DMS53 treated with DMSO at 0.1 percent for 48 hours (cell line): ENCODE data around the gene CENPA.
"Not testable (repeated sequence)": the region's sequence is repeated elsewhere in the genome, so short reads cannot be mapped to it uniquely, and the experiment has no call there.

ENCODE experiments used
- DNase-seq: peaks from one replicate; lab custom pipeline; 2025; ENCODE audit not compliant: unreplicated experiment; lab: John Stamatoyannopoulos, UW

Gene CENPA

GRCh38 chr2:26760991-26761390 lies 24.9 kb upstream of the CENPA start:
- DNase-seq, result not testable (repeated sequence)

- DNase-seq, result no peak
Observed at GRCh38 chr2:26763019-26763418, 22.8 kb upstream of the CENPA start.

- peak; percentile 26 for DNase-seq
Observed at GRCh38 chr2:26764078-26764887, 21.6 kb upstream of the CENPA start, which contains the start of gene SLC35F6. SLC35F6 (plus strand) TSS chr2:26764284; CDS start chr2:26764350, 66 bp downstream.

GRCh38 chr2:26764906-26765305 lies 20.9 kb upstream of the CENPA start:
- DNase-seq, result no peak

- no peak for DNase-seq
Observed at GRCh38 chr2:26765475-26766200, 20.2 kb upstream of the CENPA start.

GRCh38 chr2:26767129-26767528 lies 18.7 kb upstream of the CENPA start:
- no peak for DNase-seq

- no peak for DNase-seq
Observed at GRCh38 chr2:26767894-26768487, 17.9 kb upstream of the CENPA start.

GRCh38 chr2:26768759-26769088 lies 17.1 kb upstream of the CENPA start:
- no peak for DNase-seq

- DNase-seq, result no peak
Observed at GRCh38 chr2:26769089-26769761, 16.6 kb upstream of the CENPA start.

GRCh38 chr2:26770986-26771586 lies 14.8 kb upstream of the CENPA start:
- no peak for DNase-seq

- no peak for DNase-seq
Observed at GRCh38 chr2:26772064-26773001, 13.5 kb upstream of the CENPA start.

- DNase-seq, result no peak
Observed at GRCh38 chr2:26776195-26776800, 9.6 kb upstream of the CENPA start.

- DNase-seq, result no peak
Observed at GRCh38 chr2:26778098-26778497, 7.8 kb upstream of the CENPA start.

GRCh38 chr2:26778507-26778906 lies 7.3 kb upstream of the CENPA start:
- DNase-seq, result no peak

- DNase-seq, result no peak
Observed at GRCh38 chr2:26780203-26780760, 5.6 kb upstream of the CENPA start.

- no peak for DNase-seq
Observed at GRCh38 chr2:26782876-26783704, 2.8 kb upstream of the CENPA start.

- DNase-seq, result no peak
Observed at GRCh38 chr2:26784570-26785234, 1.2 kb upstream of the CENPA start.
